Heart right ventricle (tissue), 16 donors: Measurements from ENCODE around the gene WDR17. TPM values are rescaled to one million over a fixed set of nuclear protein-coding genes. Genes with fewer than 3 reads are reported as not detected.

Experiments used
- ATAC-seq, 8 donors: fragments of 200-7000 bp; cut with Tn5 transposase; one replicate each; pipeline ENCODE4 v1.9.1; 2020; ENCODE audit warnings: mild to moderate bottlenecking in 8 of 8, moderate library complexity in 8 of 8, moderate number of reproducible peaks in 1 of 8
- DNase-seq, 2 donors: peaks; one replicate each; pipeline ENCODE4 v3.0.0-alpha.2; 2020
- H3K27ac ChIP-seq, 10 donors: fragments of 200-600 bp; sonication (generic) in 2 of 10; one replicate each; pipeline versions ENCODE4 v1.5.0 to v1.8.0; 2020 to 2022; ENCODE audit warnings: mild to moderate bottlenecking in 3 of 10
- H3K27me3 ChIP-seq, 7 donors: fragments of 200-600 bp; one replicate each; pipeline ENCODE4 v1.8.0; 2021 to 2022; ENCODE audit warnings: mild to moderate bottlenecking in 2 of 7
- H3K36me3 ChIP-seq, 9 donors: fragments of 200-600 bp; sonication (generic) in 1 of 9; one replicate each; pipeline versions ENCODE4 v1.5.0 to v1.8.0; 2020 to 2022; ENCODE audit warnings: mild to moderate bottlenecking in 2 of 9
- H3K4me1 ChIP-seq, 9 donors: fragments of 200-600 bp; sonication (generic) in 1 of 9; one replicate each; pipeline versions ENCODE4 v1.5.0 to v1.8.0; 2020 to 2022; ENCODE audit warnings: mild to moderate bottlenecking in 4 of 9
- H3K4me3 ChIP-seq, 10 donors: fragments of 200-600 bp; sonication (generic) in 2 of 10; one replicate each; pipeline versions ENCODE4 v1.5.0 to v1.8.0; 2020 to 2022; ENCODE audit warnings: mild to moderate bottlenecking in 7 of 10, moderate library complexity in 2 of 10
- H3K9me3 ChIP-seq, 11 donors: fragments of 200-600 bp in 10 of 11; sonication (generic) in 2 of 11; one replicate each; pipeline versions ENCODE4 v1.5.0 to v1.8.0; 2013 to 2022; ENCODE audit warnings: mild to moderate bottlenecking in 2 of 11, control low read depth in 1 of 11, moderate library complexity in 1 of 11
- CTCF ChIP-seq, 9 donors: fragments of 200-600 bp; sonication (generic) in 2 of 9; IDR thresholded peaks; one replicate each; pipeline versions ENCODE4 v1.5.0 to v1.8.0; 2021 to 2022; ENCODE audit warnings: antibody characterized with exemption in 9 of 9, mild to moderate bottlenecking in 5 of 9, moderate library complexity in 1 of 9
- WGBS, 2 donors: extraction: QIAGEN DNeasy Blood & Tissue Kit; methylation state at CpG; one replicate each; pipeline ENCODE4 v1.1.7; 2013; ENCODE audit warnings: inconsistent platforms in 1 of 2; 5-methylcytosine and 5-hydroxymethylcytosine counted together
- intact Hi-C, 10 donors: fragments of 100-400 bp; cut with DNase I; formaldehyde crosslinking; loops; one replicate each; pipeline versions ENCODE4 v1.11.1 to v1.14.2; 2022
- polyA plus RNA-seq, 2 donors: library from polyadenylated mRNA; stranded (reverse); fragments of 200-250 nt; gene quantifications; one replicate each; pipeline ENCODE4 v1.2.3, GENCODE V29; 2013
- total RNA-seq, 10 donors: library from RNA; stranded (reverse); fragmentation: NEBNext Ultra II Directional in 3 of 10; extraction: Animal tissue kit (Norgen Biotek cat#: 25700) in 3 of 10; gene quantifications; one replicate each; pipeline versions ENCODE4 v1.2.1 to v1.2.4, GENCODE V29; 2021 to 2023
- donor health status: Arrhythmogenic right ventricular cardiomyopathy.
- donor health status: ischemic (EF 13 %, LVEDD 7.1; RV severe dilation, severe dysfunction).
- donor health status: healthy with polysubstance abuse.
- donor health status: DM: no; HTN: yes; CAD: no.
- donor health status: DM: no; HTN: no; CAD: no.
- donor health status: ischemic (EF 25% LVEDD 6.9; RV normal size, moderate dysfunction).
- donor health status: ischemic (EF 25% LVEDD 5.7; RV mildly dilated, moderate dysfunction).
- donor health status: healthy.
- donor health status: DM: yes; HTN: yes; CAD: no.
- donor health status: Ischemic cardiomyopathy.
- donor health status: ischemic (EF 35%, LVEDD 5.7; RV mildly dilated, moderate dysfunction).
- donor health status: nonischemic (EF 11% LVEDD 7.7; RV severe dilation, severe dysfunction).
- donor health status: DM: yes; HTN: yes; CAD: no.
- donor health status: PGD.
- donor health status: ischemic (EF 29% LVEDD 5.4; RV normal size, mild dysfunction).
- donor health status: nonischemic (EF 23%, LVEDD 6.1; RV moderate dilation, normal function).

The WDR17 gene
- total and polyA plus RNA-seq, 12 donors, result 0.06 to 0.90 (median 0.39) TPM

DNA sequence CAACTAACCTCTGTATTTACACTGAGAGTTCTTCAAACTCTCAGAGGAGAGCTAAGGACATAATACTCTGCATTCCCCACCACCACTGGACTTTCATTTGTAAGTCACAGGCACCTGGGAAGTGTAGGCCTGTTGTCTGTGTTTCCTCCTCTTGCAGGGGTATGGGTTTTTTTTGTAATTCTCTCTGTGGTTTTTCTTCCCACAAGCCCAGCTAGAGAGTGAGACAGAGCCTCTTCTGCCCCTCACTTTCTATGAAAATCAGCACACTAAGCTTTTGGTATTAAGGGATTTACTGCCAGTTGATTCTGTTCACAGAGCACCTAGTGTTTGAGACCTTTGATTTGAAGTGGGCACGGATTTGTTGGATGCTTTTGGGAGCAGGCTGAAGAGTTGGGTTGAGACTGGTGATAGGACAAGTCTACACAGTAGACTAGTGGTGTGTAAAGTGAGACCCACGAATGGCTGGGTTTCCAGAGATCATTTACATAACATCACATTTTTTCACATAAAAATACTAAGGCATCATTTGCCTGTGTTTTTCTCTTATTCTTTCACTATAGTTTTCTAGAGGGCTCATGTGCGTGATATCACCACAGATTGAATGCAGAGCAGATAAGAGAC lies 28.9 kb upstream of the WDR17 start:
- DNase-seq (no peak), ATAC-seq (no peak)
- Histone ChIP-seq H3K4me1 (no peaks in the 10 kb centered on the region), H3K27ac (no peak overlapping the region), H3K36me3 (no peaks in the 10 kb centered on the region), H3K4me3 (no peak overlapping the region), H3K9me3 (peaks cover 0 to 12% (median 3%) of the 10 kb centered on the region in 11 donors), H3K27me3 (no peaks in the 10 kb centered on the region)
- WGBS, 2 donors, result 75 to 76% methylated on average over 3 of the region's 3 CpGs
- TF ChIP-seq CTCF (IDR thresholded peaks at IDR 0.05), result no peak
- intact Hi-C loops, result loop anchor here in 5 of 10 donors (5.0 to 10.0 kb wide), 3 partner anchors 298 to 308 kb away; no protein-coding TSS in a partner anchor

GRCh38 chr4:176038789-176039188 lies 26.9 kb upstream of the WDR17 start:
- H3K9me3 ChIP-seq, result peaks cover 0 to 12% (median 3%) of the 10 kb centered on the region in 11 donors
- H3K27me3 ChIP-seq, result no peaks in the 10 kb centered on the region
- ATAC-seq, result no peak
- no peak overlapping the region for H3K4me3 ChIP-seq
- H3K4me1 ChIP-seq, result no peaks in the 10 kb centered on the region
- no peaks in the 10 kb centered on the region for H3K36me3 ChIP-seq
- TF ChIP-seq CTCF (IDR thresholded peaks at IDR 0.05), result no peak
- DNase-seq, result no peak
- intact Hi-C loops, result loop anchor here in 5 of 10 donors (5.0 to 10.0 kb wide), 3 partner anchors 296 to 306 kb away; no protein-coding TSS in a partner anchor
- 93% methylated on average over 5 of the region's 5 CpGs for WGBS, 2 donors
- H3K27ac ChIP-seq, result no peak overlapping the region

GRCh38 chr4:176042195-176042594 lies 23.4 kb upstream of the WDR17 start:
- no peak for DNase-seq
- intact Hi-C loops, result loop anchor here in 2 of 10 donors (5.0 to 10.0 kb wide), 2 partner anchors 300 to 303 kb away; no protein-coding TSS in a partner anchor
- TF ChIP-seq CTCF (IDR thresholded peaks at IDR 0.05), result no peak

GRCh38 chr4:176043838-176044588 lies 21.6 kb upstream of the WDR17 start:
- TF ChIP-seq CTCF (IDR thresholded peaks at IDR 0.05), result no peak
- Histone ChIP-seq H3K36me3 (no peaks in the 10 kb centered on the region), H3K27ac (no peak overlapping the region), H3K27me3 (peaks cover 0 to 3% (median 0%) of the 10 kb centered on the region in 7 donors), H3K9me3 (peaks cover 0 to 12% (median 0%) of the 10 kb centered on the region in 11 donors), H3K4me3 (no peak overlapping the region), H3K4me1 (no peaks in the 10 kb centered on the region)
- DNase-seq, result no peak
- intact Hi-C loops, result loop anchor here in 2 of 10 donors (5.0 to 10.0 kb wide), 2 partner anchors 298 to 301 kb away; no protein-coding TSS in a partner anchor
- ATAC-seq, result peak in 1 of 8 donors; percentile 38
- 67 to 69% methylated on average over 9 of the region's 9 CpGs for WGBS, 2 donors

More at GRCh38 chr4:176042195-176042594, 23.4 kb upstream of the WDR17 start:
- H3K27me3 ChIP-seq, result peaks cover 0 to 3% (median 0%) of the 10 kb centered on the region in 7 donors
- H3K4me1 ChIP-seq, result no peaks in the 10 kb centered on the region
- peaks cover 0 to 12% (median 3%) of the 10 kb centered on the region in 11 donors for H3K9me3 ChIP-seq
- no peak overlapping the region for H3K27ac ChIP-seq
- no peaks in the 10 kb centered on the region for H3K36me3 ChIP-seq
- no peak for ATAC-seq
- H3K4me3 ChIP-seq, result no peak overlapping the region
